ENCODE data around the gene MTFR1L. TPM values are rescaled to one million over a fixed set of nuclear protein-coding genes. Genes with fewer than 3 reads are reported as not detected.

MTFR1L gene
- total RNA-seq, 2 donors from 2014 or later, result 39.7 to 56.4 TPM

- 50 to 53% methylated on average over 2 of the region's 2 CpGs for WGBS, 2 donors
- intact Hi-C loops (cut with DNase I), result no loop called here
- H3K9me3 ChIP-seq, result no peaks in the 10 kb centered on the region
- H3K27me3 ChIP-seq, result no peaks in the 10 kb centered on the region
- TF ChIP-seq CTCF (IDR thresholded peaks at IDR 0.05) (no peak), POLR2A (IDR thresholded peaks at IDR 0.05) (no peak)
- peaks cover 87% of the 10 kb centered on the region for H3K4me1 ChIP-seq
- peak overlapping the region in 3 of 4 donors; percentile 68 to 84 (median 82) for H3K27ac ChIP-seq
- H3K36me3 ChIP-seq (replicated peaks in 1 of 2; ENCODE audit: insufficient read depth in 1 of 2, low read depth in 2 of 2), result no peaks in the 10 kb centered on the region
- H3K4me3 ChIP-seq, result no peak overlapping the region
- DNase-seq (no peak), ATAC-seq (no peak)
These were observed 53.0 kb downstream of the MTFR1L start for GRCh38 chr1:25872713-25873112.

GRCh38 chr1:25873120-25873519 lies 53.4 kb downstream of the MTFR1L start:
- ATAC-seq (no peak), DNase-seq (peak in 1 of 4 donors; percentile 35)
- TF ChIP-seq POLR2A (IDR thresholded peaks at IDR 0.05), result no peak
- no peak for TF ChIP-seq CTCF (IDR thresholded peaks at IDR 0.05)
- Histone ChIP-seq H3K36me3 (replicated peaks in 1 of 2; ENCODE audit: insufficient read depth in 1 of 2, low read depth in 2 of 2) (no peaks in the 10 kb centered on the region), H3K9me3 (no peaks in the 10 kb centered on the region), H3K27me3 (no peaks in the 10 kb centered on the region), H3K4me3 (no peak overlapping the region), H3K4me1 (peaks cover 83% of the 10 kb centered on the region), H3K27ac (peak overlapping the region in 3 of 4 donors; percentile 68 to 84 (median 82))
- intact Hi-C loops (cut with DNase I), result no loop called here
- WGBS, 2 donors, result 53% methylated on average over 3 of the region's 3 CpGs

- H3K4me1 ChIP-seq, result peaks cover 81% of the 10 kb centered on the region
- no peak for DNase-seq
- intact Hi-C loops (cut with DNase I), result no loop called here
- TF ChIP-seq POLR2A (IDR thresholded peaks at IDR 0.05) (no peak), CTCF (IDR thresholded peaks at IDR 0.05) (no peak)
- no peaks in the 10 kb centered on the region for H3K36me3 ChIP-seq (replicated peaks in 1 of 2; ENCODE audit: insufficient read depth in 1 of 2, low read depth in 2 of 2)
- H3K4me3 ChIP-seq, result no peak overlapping the region
- no peaks in the 10 kb centered on the region for H3K9me3 ChIP-seq
- H3K27ac ChIP-seq, result peak overlapping the region in 3 of 4 donors; percentile 81 to 96 (median 90)
- WGBS, 2 donors, result 89 to 92% methylated on average over 3 of the region's 3 CpGs
- ATAC-seq, result no peak
- no peaks in the 10 kb centered on the region for H3K27me3 ChIP-seq
These were observed 54.5 kb downstream of the MTFR1L start for GRCh38 chr1:25874209-25874608.

GRCh38 chr1:25874635-25875153 lies 54.9 kb downstream of the MTFR1L start:
- ATAC-seq, result no peak
- Histone ChIP-seq H3K4me1 (peaks cover 81% of the 10 kb centered on the region), H3K27me3 (no peaks in the 10 kb centered on the region), H3K27ac (peak overlapping the region; percentile 81 to 96 (median 87)), H3K36me3 (replicated peaks in 1 of 2; ENCODE audit: insufficient read depth in 1 of 2, low read depth in 2 of 2) (no peaks in the 10 kb centered on the region), H3K9me3 (no peaks in the 10 kb centered on the region), H3K4me3 (peak overlapping the region in 1 of 2 donors; percentile 18)
- no peak for DNase-seq
- intact Hi-C loops (cut with DNase I), result no loop called here
- WGBS, 2 donors, result 17 to 30% methylated on average over 5 to 8 of the region's 8 CpGs
- TF ChIP-seq CTCF (IDR thresholded peaks at IDR 0.05) (no peak), POLR2A (IDR thresholded peaks at IDR 0.05) (no peak)
